ENCODE data around the gene CDH2. TPM values are rescaled to one million over a fixed set of nuclear protein-coding genes. Genes with fewer than 3 reads are reported as not detected.
"Not testable (repeated sequence)": the region's sequence is repeated elsewhere in the genome, so short reads cannot be mapped to it uniquely, and the experiment has no call there.

The CDH2 gene
- polyA plus RNA-seq, 6 donors from 2014 or later, result not detected

- H3K9me3 Mint-ChIP-seq, result peaks cover 0 to 2% (median 0%) of the 10 kb centered on the region in 7 donors
- ATAC-seq (ENCODE audit: low read depth in 2 of 2), result no peak
- no peak for DNase-seq
These were observed 222.7 kb downstream of the CDH2 start for GRCh38 chr18:27954226-27954625.

GRCh38 chr18:27952741-27953140, 224.2 kb downstream of the CDH2 start:
- Mint-ChIP-seq H3K4me1 (no peaks in the 10 kb centered on the region), H3K9me3 (peaks cover 0 to 2% (median 0%) of the 10 kb centered on the region in 7 donors), H3K36me3 (no peaks in the 10 kb centered on the region), H3K27me3 (no peaks in the 10 kb centered on the region), H3K4me3 (no peak overlapping the region), H3K27ac (no peak overlapping the region)
- ATAC-seq (ENCODE audit: low read depth in 2 of 2), result no peak
- DNase-seq, result no peak

More at GRCh38 chr18:27954226-27954625, 222.7 kb downstream of the CDH2 start:
- H3K27ac Mint-ChIP-seq, result no peak overlapping the region
- no peaks in the 10 kb centered on the region for H3K27me3 Mint-ChIP-seq
- no peak overlapping the region for H3K4me3 Mint-ChIP-seq
- no peaks in the 10 kb centered on the region for H3K4me1 Mint-ChIP-seq
- H3K36me3 Mint-ChIP-seq, result no peaks in the 10 kb centered on the region

GRCh38 chr18:27950648-27951228, 226.2 kb downstream of the CDH2 start:
- DNase-seq (no peak), ATAC-seq (ENCODE audit: low read depth in 2 of 2) (no peak)
- H3K27me3 Mint-ChIP-seq, result no peaks in the 10 kb centered on the region
- no peak overlapping the region for H3K4me3 Mint-ChIP-seq
- no peaks in the 10 kb centered on the region for H3K4me1 Mint-ChIP-seq
- peaks cover 0 to 2% (median 0%) of the 10 kb centered on the region in 7 donors for H3K9me3 Mint-ChIP-seq
- H3K36me3 Mint-ChIP-seq, result no peaks in the 10 kb centered on the region
- H3K27ac Mint-ChIP-seq, result no peak overlapping the region

GRCh38 chr18:27948986-27949385, 227.9 kb downstream of the CDH2 start:
- no peak overlapping the region for H3K27ac Mint-ChIP-seq
- DNase-seq, result no peak
- peaks cover 0 to 2% (median 0%) of the 10 kb centered on the region in 7 donors for H3K9me3 Mint-ChIP-seq
- no peak overlapping the region for H3K4me3 Mint-ChIP-seq
- ATAC-seq (ENCODE audit: low read depth in 2 of 2), result no peak
- no peaks in the 10 kb centered on the region for H3K36me3 Mint-ChIP-seq
- H3K4me1 Mint-ChIP-seq, result no peaks in the 10 kb centered on the region
- no peaks in the 10 kb centered on the region for H3K27me3 Mint-ChIP-seq

GRCh38 chr18:27942706-27943105, 234.2 kb downstream of the CDH2 start:
- Mint-ChIP-seq H3K27ac (no peak overlapping the region), H3K4me3 (no peak overlapping the region), H3K36me3 (no peaks in the 10 kb centered on the region), H3K27me3 (no peaks in the 10 kb centered on the region), H3K4me1 (no peaks in the 10 kb centered on the region), H3K9me3 (peaks cover 0 to 4% (median 0%) of the 10 kb centered on the region in 7 donors)
- DNase-seq (no peak), ATAC-seq (ENCODE audit: low read depth in 2 of 2) (no peak)

- DNase-seq, result no peak
- Mint-ChIP-seq H3K27ac (no peak overlapping the region), H3K4me1 (no peaks in the 10 kb centered on the region), H3K4me3 (no peak overlapping the region), H3K36me3 (no peaks in the 10 kb centered on the region), H3K9me3 (peaks cover 0 to 7% (median under 1%) of the 10 kb centered on the region in 7 donors), H3K27me3 (no peaks in the 10 kb centered on the region)
- ATAC-seq (ENCODE audit: low read depth in 2 of 2), result no peak
These were observed 245.4 kb downstream of the CDH2 start for GRCh38 chr18:27931535-27931934.

- no peak for ATAC-seq (ENCODE audit: low read depth in 2 of 2)
- no peak overlapping the region for H3K27ac Mint-ChIP-seq
- no peaks in the 10 kb centered on the region for H3K27me3 Mint-ChIP-seq
- H3K9me3 Mint-ChIP-seq, result peaks cover 0 to 9% (median 0%) of the 10 kb centered on the region in 7 donors
- no peak overlapping the region for H3K4me3 Mint-ChIP-seq
- no peaks in the 10 kb centered on the region for H3K36me3 Mint-ChIP-seq
- H3K4me1 Mint-ChIP-seq, result no peaks in the 10 kb centered on the region
- DNase-seq, result no peak
These were observed 254.2 kb downstream of the CDH2 start for GRCh38 chr18:27922780-27923179.

- no peak for DNase-seq
- no peaks in the 10 kb centered on the region for H3K36me3 Mint-ChIP-seq
- H3K4me3 Mint-ChIP-seq, result no peak overlapping the region
- peaks cover 0 to 10% (median 2%) of the 10 kb centered on the region in 7 donors for H3K9me3 Mint-ChIP-seq
- H3K27ac Mint-ChIP-seq, result peak overlapping the region in 1 of 6 donors; percentile 28
- no peak for ATAC-seq (ENCODE audit: low read depth in 2 of 2)
- H3K4me1 Mint-ChIP-seq, result no peaks in the 10 kb centered on the region
- H3K27me3 Mint-ChIP-seq, result no peaks in the 10 kb centered on the region
These were observed 254.8 kb downstream of the CDH2 start for GRCh38 chr18:27921904-27922751.

- no peaks in the 10 kb centered on the region for H3K27me3 Mint-ChIP-seq
- no peak for DNase-seq
- no peaks in the 10 kb centered on the region for H3K36me3 Mint-ChIP-seq
- no peaks in the 10 kb centered on the region for H3K4me1 Mint-ChIP-seq
- peaks cover 0 to 9% (median 2%) of the 10 kb centered on the region in 7 donors for H3K9me3 Mint-ChIP-seq
- no peak for ATAC-seq (ENCODE audit: low read depth in 2 of 2)
- no peak overlapping the region for H3K4me3 Mint-ChIP-seq
- no peak overlapping the region for H3K27ac Mint-ChIP-seq
These were observed 255.5 kb downstream of the CDH2 start for GRCh38 chr18:27921392-27921791.

GRCh38 chr18:27920836-27921235, 256.1 kb downstream of the CDH2 start:
- H3K36me3 Mint-ChIP-seq, result no peaks in the 10 kb centered on the region
- H3K27ac Mint-ChIP-seq, result no peak overlapping the region
- H3K4me1 Mint-ChIP-seq, result no peaks in the 10 kb centered on the region
- ATAC-seq (ENCODE audit: low read depth in 2 of 2) (no peak), DNase-seq (no peak)
- H3K27me3 Mint-ChIP-seq, result no peaks in the 10 kb centered on the region
- peaks cover 0 to 4% (median 2%) of the 10 kb centered on the region in 7 donors for H3K9me3 Mint-ChIP-seq
- H3K4me3 Mint-ChIP-seq, result no peak overlapping the region

- not testable (repeated sequence) for H3K36me3 Mint-ChIP-seq; ATAC-seq (ENCODE audit: low read depth in 2 of 2); H3K4me3 Mint-ChIP-seq; H3K27me3 Mint-ChIP-seq; H3K27ac Mint-ChIP-seq; H3K4me1 Mint-ChIP-seq; DNase-seq
- peaks cover 3 to 48% (median 11%) of the 10 kb centered on the region in 7 donors for H3K9me3 Mint-ChIP-seq
These were observed 270.7 kb downstream of the CDH2 start for GRCh38 chr18:27906189-27906588.

GRCh38 chr18:27903906-27904305, 273.0 kb downstream of the CDH2 start:
- DNase-seq, result no peak
- no peak for ATAC-seq (ENCODE audit: low read depth in 2 of 2)
- Mint-ChIP-seq H3K27me3 (no peaks in the 10 kb centered on the region), H3K36me3 (no peaks in the 10 kb centered on the region), H3K4me3 (no peak overlapping the region), H3K4me1 (no peaks in the 10 kb centered on the region), H3K9me3 (peaks cover 3 to 34% (median 8%) of the 10 kb centered on the region in 7 donors), H3K27ac (no peak overlapping the region)

- no peaks in the 10 kb centered on the region for H3K27me3 Mint-ChIP-seq
- H3K27ac Mint-ChIP-seq, result no peak overlapping the region
- H3K4me3 Mint-ChIP-seq, result no peak overlapping the region
- no peaks in the 10 kb centered on the region for H3K4me1 Mint-ChIP-seq
- ATAC-seq (ENCODE audit: low read depth in 2 of 2) (no peak), DNase-seq (no peak)
- H3K9me3 Mint-ChIP-seq, result peaks cover 2 to 24% (median 8%) of the 10 kb centered on the region in 7 donors
- no peaks in the 10 kb centered on the region for H3K36me3 Mint-ChIP-seq
These were observed 275.3 kb downstream of the CDH2 start for GRCh38 chr18:27901424-27902226.

All from naive B cell (primary cell).